PC-3 (cell line): ENCODE results near the gene HDAC5. TPM values are rescaled to one million over a fixed set of nuclear protein-coding genes. Genes with fewer than 3 reads are reported as not detected.
A peak's percentile ranks its signal among the peaks of the same experiment; 100 is the strongest.

Source experiments
- ATAC-seq: fragments of 200-7000 bp; cut with Tn5 transposase; 2 replicates; pipeline ENCODE4 v1.9.1; 2020; ENCODE audit warnings: mild to moderate bottlenecking, moderate library complexity
- BruUV-seq: library from RNA; stranded (reverse); fragments of 400-500 nt; replicated peaks from 2 replicates; lab custom pipeline; 2021; lab: Mats Ljungman, UMichigan
- CTCF ChIA-PET: fragments of 300-600 bp; sonication (Branson Sonifier 250); formaldehyde crosslinking; loops from one replicate; lab custom pipeline; 2022; ENCODE audit warnings: antibody characterized with exemption; lab: Charles Lee
- POLR2A ChIA-PET: fragments of 300-600 bp; sonication (Branson Sonifier 250); formaldehyde crosslinking; loops from one replicate; lab custom pipeline; 2022; ENCODE audit warnings: antibody characterized with exemption; ENCODE audit not compliant: unreplicated experiment; lab: Charles Lee
- DNase-seq: peaks from one replicate; pipeline ENCODE4 v3.0.0-alpha.2; 2015
- H2AFZ ChIP-seq: fragments of 300-600 bp; sonication (generic); 2 replicates; pipeline ENCODE4 v1.6.0; 2016; ENCODE audit warnings: antibody characterized with exemption, low read length
- H3F3A ChIP-seq: fragments of 300-600 bp; sonication (generic); one replicate; pipeline ENCODE4 v1.6.0; 2017; ENCODE audit warnings: antibody characterized with exemption, low read length, control low read depth, mild to moderate bottlenecking; ENCODE audit not compliant: unreplicated experiment
- H3K27ac ChIP-seq: fragments of 300-600 bp; sonication (generic); 2 replicates; pipeline ENCODE4 v1.5.1; 2016; ENCODE audit warnings: mild to moderate bottlenecking, low read length
- H3K27me3 ChIP-seq: fragments of 300-600 bp; sonication (generic); 2 replicates; pipeline ENCODE4 v1.6.1; 2016; ENCODE audit warnings: low read length, mixed read lengths
- H3K36me3 ChIP-seq: fragments of 300-600 bp; sonication (generic); 2 replicates; pipeline ENCODE4 v1.6.1; 2016; ENCODE audit warnings: low read depth, mixed run types, low read length, mixed read lengths
- H3K4me1 ChIP-seq: fragments of 300-600 bp; sonication (generic); 2 replicates; pipeline ENCODE4 v1.5.1; 2016; ENCODE audit warnings: low read length; ENCODE audit not compliant: insufficient read depth
- H3K4me2 ChIP-seq: fragments of 300-600 bp; sonication (generic); 2 replicates; pipeline ENCODE4 v1.6.0; 2016; ENCODE audit warnings: low read length
- H3K4me3 ChIP-seq: fragments of 300-600 bp; sonication (generic); 2 replicates; pipeline ENCODE4 v1.5.1; 2016; ENCODE audit warnings: mild to moderate bottlenecking, low read length, mixed read lengths
- H3K79me2 ChIP-seq: fragments of 300-600 bp; sonication (generic); 2 replicates; pipeline ENCODE4 v1.6.1; 2017; ENCODE audit warnings: low read length, mixed read lengths
- H3K9ac ChIP-seq: fragments of 300-600 bp; sonication (generic); 2 replicates; pipeline ENCODE4 v1.6.0; 2016; ENCODE audit warnings: mild to moderate bottlenecking, low read length
- H3K9me2 ChIP-seq: fragments of 300-600 bp; sonication (generic); replicated peaks from 2 replicates; pipeline ENCODE4 v1.6.1; 2016; ENCODE audit warnings: mixed run types, low read length, mixed read lengths
- H3K9me3 ChIP-seq: fragments of 300-600 bp; sonication (generic); 2 replicates; pipeline ENCODE4 v1.6.1; 2016; ENCODE audit warnings: low read length, mixed read lengths
- H4K20me1 ChIP-seq: fragments of 300-600 bp; sonication (generic); 2 replicates; pipeline ENCODE4 v1.6.1; 2016; ENCODE audit warnings: low read length, mixed read lengths
- CTCF ChIP-seq: fragments of 300-600 bp; sonication (generic); conservative IDR thresholded peaks from 2 replicates; pipeline ENCODE4 v1.5.1; 2017; ENCODE audit warnings: antibody characterized with exemption, low read depth, mild to moderate bottlenecking, low read length
- EZH2 ChIP-seq: fragments of 300-600 bp; sonication (generic); IDR thresholded peaks from one replicate; pipeline ENCODE4 v1.6.1; 2017; ENCODE audit warnings: antibody characterized with exemption, mild to moderate bottlenecking, low read length; ENCODE audit not compliant: unreplicated experiment
- EZH2phosphoT487 ChIP-seq: fragments of 300-600 bp; sonication (generic); IDR thresholded peaks from 2 replicates; pipeline ENCODE4 v1.6.1; 2018; ENCODE audit warnings: mild to moderate bottlenecking, antibody characterized with exemption, low read length, borderline replicate concordance
- intact Hi-C: fragments of 100-400 bp; cut with micrococcal nuclease; formaldehyde crosslinking; loops from 2 replicates; pipeline ENCODE4 v1.9.0; 2023
- total RNA-seq: library from RNA; depleted of rRNA; stranded (reverse); fragments of >200 nt; gene quantifications from 2 replicates; pipeline ENCODE4 v1.2.3, GENCODE V29; 2014

Gene HDAC5
- total RNA-seq, 1 experiment from 2014 or later = 39.1 TPM

GRCh38 chr17:44115585-44116415 lies 7.6 kb downstream of the HDAC5 start:
- peak; percentile 53 for DNase-seq
- CTCF ChIA-PET = interaction anchor here (0.6 to 1.8 kb wide), 9 partner anchors 8 to 172 kb away, joined by 3 to 12 read pairs (median 4); partner anchors contain the start of gene HDAC5
- Histone ChIP-seq H3K36me3 (no peaks in the 10 kb centered on the region), H3K4me1 (peaks cover 10% of the 10 kb centered on the region), H3K79me2 (no peaks in the 10 kb centered on the region), H3K9me2 (no peaks in the 10 kb centered on the region), H3F3A (no peaks in the 10 kb centered on the region), H2AFZ (no peak overlapping the region), H3K9ac (no peak overlapping the region), H3K4me3 (no peak overlapping the region), H3K4me2 (no peak overlapping the region), H3K27me3 (no peaks in the 10 kb centered on the region), H3K9me3 (no peaks in the 10 kb centered on the region), H3K27ac (no peak overlapping the region), H4K20me1 (no peaks in the 10 kb centered on the region)
- TF ChIP-seq EZH2phosphoT487 = no peak
- no peak for TF ChIP-seq EZH2
- peak; percentile 90 for TF ChIP-seq CTCF
- intact Hi-C loops = no loop called here
- ATAC-seq = peak; percentile 18; the same call in 1 of the 2 replicates
- POLR2A ChIA-PET = interaction anchor here (0.5 kb wide), 2 partner anchors 94 to 247 kb away, joined by 4 to 9 read pairs; no protein-coding TSS in a partner anchor
- no TSS peak for BruUV-seq

- TF ChIP-seq CTCF = no peak
- TF ChIP-seq EZH2 = no peak
- no peak for TF ChIP-seq EZH2phosphoT487
- peaks cover 20% of the 10 kb centered on the region for H3K4me1 ChIP-seq
- H3F3A ChIP-seq = no peaks in the 10 kb centered on the region
- H2AFZ ChIP-seq = no peak overlapping the region
- no peaks in the 10 kb centered on the region for H3K9me2 ChIP-seq
- H3K27ac ChIP-seq = no peak overlapping the region
- H3K79me2 ChIP-seq = no peaks in the 10 kb centered on the region
- no peaks in the 10 kb centered on the region for H3K27me3 ChIP-seq
- DNase-seq = no peak
- ChIA-PET POLR2A (no interaction called here), CTCF (interaction anchor here (0.8 kb wide), 1 partner anchor 31 kb away, joined by 5 read pairs; no protein-coding TSS in a partner anchor)
- H3K9ac ChIP-seq = no peak overlapping the region
- H4K20me1 ChIP-seq = no peaks in the 10 kb centered on the region
- no peak overlapping the region for H3K4me2 ChIP-seq
- H3K4me3 ChIP-seq = no peak overlapping the region
- BruUV-seq = no TSS peak
- no peak for ATAC-seq
- intact Hi-C loops = no loop called here
- no peaks in the 10 kb centered on the region for H3K9me3 ChIP-seq
- no peaks in the 10 kb centered on the region for H3K36me3 ChIP-seq
Observed at GRCh38 chr17:44113868-44114840, 9.3 kb downstream of the HDAC5 start.
